Heart left ventricle (tissue), 16 donors: Measurements from ENCODE around the gene LBHD1. TPM values are rescaled to one million over a fixed set of nuclear protein-coding genes. Genes with fewer than 3 reads are reported as not detected.

Experiments used
- ATAC-seq, 4 donors: fragments of 200-7000 bp; cut with Tn5 transposase; one replicate each; pipeline ENCODE4 v1.9.1; 2020 to 2022; ENCODE audit warnings: moderate library complexity in 4 of 4, mild to moderate bottlenecking in 3 of 4, moderate number of reproducible peaks in 1 of 4
- DNase-seq, 5 donors: peaks; one replicate each; pipeline ENCODE4 v3.0.0-alpha.2; 2020
- H3K27ac ChIP-seq, 12 donors: fragments of 200-600 bp; sonication (generic) in 4 of 12; one replicate each; pipeline versions ENCODE4 v1.5.0 to v1.8.0; 2016 to 2022; ENCODE audit warnings: mild to moderate bottlenecking in 2 of 12
- H3K27me3 ChIP-seq, 9 donors: fragments of 200-600 bp; sonication (generic) in 2 of 9; one replicate each; pipeline versions ENCODE4 v1.5.1 to v1.8.0; 2016 to 2022; ENCODE audit warnings: mild to moderate bottlenecking in 3 of 9
- H3K36me3 ChIP-seq, 9 donors: fragments of 200-600 bp; sonication (generic) in 2 of 9; one replicate each; pipeline versions ENCODE4 v1.5.0 to v1.8.0; 2018 to 2022; ENCODE audit warnings: mild to moderate bottlenecking in 2 of 9
- H3K4me1 ChIP-seq, 12 donors: fragments of 200-600 bp; sonication (generic) in 4 of 12; one replicate each; pipeline versions ENCODE4 v1.5.0 to v1.8.0; 2016 to 2022; ENCODE audit warnings: mild to moderate bottlenecking in 3 of 12
- H3K4me3 ChIP-seq, 12 donors: fragments of 200-600 bp; sonication (generic) in 4 of 12; one replicate each; pipeline versions ENCODE4 v1.5.0 to v1.8.0; 2017 to 2022; ENCODE audit warnings: mild to moderate bottlenecking in 9 of 12, moderate library complexity in 4 of 12
- H3K9me3 ChIP-seq, 12 donors: fragments of 200-600 bp; sonication (generic) in 4 of 12; one replicate each; pipeline versions ENCODE4 v1.5.0 to v1.8.0; 2016 to 2022; ENCODE audit warnings: mild to moderate bottlenecking in 1 of 12
- POLR2A ChIP-seq, 2 donors: fragments of 450-650 bp; IDR thresholded peaks; one replicate each; pipeline ENCODE4 v1.6.1; 2017; ENCODE audit warnings: antibody characterized with exemption in 2 of 2, mild to moderate bottlenecking in 2 of 2, moderate library complexity in 2 of 2
- whole genome bisulfite sequencing, 4 donors: extraction: QIAGEN DNeasy Blood & Tissue Kit in 2 of 4; methylation state at CpG; one replicate each; pipeline versions ENCODE4 v1.1.5 to v1.1.7; 2013 to 2018; 5-methylcytosine and 5-hydroxymethylcytosine counted together
- intact Hi-C, 10 donors: fragments of 100-400 bp; cut with DNase I; formaldehyde crosslinking; loops; one replicate each; pipeline versions ENCODE4 v1.11.1 to v1.14.2; 2022
- polyA plus RNA-seq, 2 donors: library from polyadenylated mRNA; stranded (reverse); fragments of 200-250 nt; gene quantifications; one replicate each; pipeline ENCODE4 v1.2.3, GENCODE V29; 2013
- total RNA-seq, 9 donors: library from RNA; depleted of rRNA in 2 of 9; stranded (reverse); fragments of >200 nt in 2 of 9; fragmentation: NEBNext Ultra II Directional in 3 of 9; extraction: Animal tissue kit (Norgen Biotek cat#: 25700) in 3 of 9; gene quantifications; one replicate each; pipeline versions ENCODE4 v1.1.0 to v1.2.4, GENCODE V29; 2016 to 2023
- TF ChIP-seq, protein P1 (sequence below), 12 donors: fragments of 200-600 bp; sonication (generic) in 4 of 12; IDR thresholded peaks; one replicate each; pipeline versions ENCODE4 v1.5.0 to v1.8.0; 2018 to 2022; ENCODE audit warnings: antibody characterized with exemption in 12 of 12, mild to moderate bottlenecking in 5 of 12
- donor health status: ischemic (EF 13 %, LVEDD 7.1; RV severe dilation, severe dysfunction).
- donor health status: healthy with polysubstance abuse.
- donor health status: DM: no; HTN: yes; CAD: no.
- donor health status: DM: no; HTN: no; CAD: no.
- donor health status: ischemic (EF 25% LVEDD 6.9; RV normal size, moderate dysfunction).
- donor health status: ischemic (EF 25% LVEDD 5.7; RV mildly dilated, moderate dysfunction).
- donor health status: healthy.
- donor health status: DM: yes; HTN: yes; CAD: no.
- donor health status: ischemic (EF 35%, LVEDD 5.7; RV mildly dilated, moderate dysfunction).
- donor health status: nonischemic (EF 11% LVEDD 7.7; RV severe dilation, severe dysfunction).
- donor health status: DM: yes; HTN: yes; CAD: no.
- donor health status: PGD.
- donor health status: ischemic (EF 29% LVEDD 5.4; RV normal size, mild dysfunction).
- donor health status: nonischemic (EF 23%, LVEDD 6.1; RV moderate dilation, normal function).

Gene LBHD1
- total and polyA plus RNA-seq, 11 donors, result 1.4 to 6.3 (median 2.4) TPM

DNA sequence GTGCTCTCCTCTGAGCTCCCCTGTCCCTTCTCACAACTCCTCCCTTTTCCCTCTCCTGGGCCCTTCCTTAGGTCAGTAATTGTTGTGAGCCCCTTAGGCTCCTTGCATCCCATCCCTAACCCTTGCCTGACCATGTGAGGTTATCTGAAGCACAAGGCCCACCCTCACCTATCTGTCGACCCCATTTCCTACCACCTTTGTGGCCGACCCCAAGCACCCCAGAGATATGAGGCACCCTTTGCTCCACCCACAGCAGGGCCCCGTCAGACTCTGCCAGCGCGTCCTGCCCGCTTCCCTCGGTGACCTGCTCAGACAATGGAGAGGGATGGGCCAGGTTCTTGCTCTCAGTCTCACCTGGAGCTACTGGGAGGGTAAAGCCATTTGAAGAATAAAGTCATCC is 36.7 kb upstream of the LBHD1 start:
- WGBS, 4 donors, result 5 to 7% (median 6%) methylated on average over 7 of the region's 7 CpGs
- Histone ChIP-seq H3K4me3 (peak overlapping the region; percentile 38 to 75 (median 64)), H3K4me1 (peaks cover 0 to 67% (median 43%) of the 10 kb centered on the region in 12 donors), H3K27me3 (no peaks in the 10 kb centered on the region), H3K36me3 (peaks cover 0 to 40% (median 35%) of the 10 kb centered on the region in 9 donors), H3K9me3 (no peaks in the 10 kb centered on the region), H3K27ac (peak overlapping the region; percentile 87 to 99 (median 96))
- no peak for TF ChIP-seq POLR2A (IDR thresholded peaks at IDR 0.05)
- TF ChIP-seq, protein P1, sequence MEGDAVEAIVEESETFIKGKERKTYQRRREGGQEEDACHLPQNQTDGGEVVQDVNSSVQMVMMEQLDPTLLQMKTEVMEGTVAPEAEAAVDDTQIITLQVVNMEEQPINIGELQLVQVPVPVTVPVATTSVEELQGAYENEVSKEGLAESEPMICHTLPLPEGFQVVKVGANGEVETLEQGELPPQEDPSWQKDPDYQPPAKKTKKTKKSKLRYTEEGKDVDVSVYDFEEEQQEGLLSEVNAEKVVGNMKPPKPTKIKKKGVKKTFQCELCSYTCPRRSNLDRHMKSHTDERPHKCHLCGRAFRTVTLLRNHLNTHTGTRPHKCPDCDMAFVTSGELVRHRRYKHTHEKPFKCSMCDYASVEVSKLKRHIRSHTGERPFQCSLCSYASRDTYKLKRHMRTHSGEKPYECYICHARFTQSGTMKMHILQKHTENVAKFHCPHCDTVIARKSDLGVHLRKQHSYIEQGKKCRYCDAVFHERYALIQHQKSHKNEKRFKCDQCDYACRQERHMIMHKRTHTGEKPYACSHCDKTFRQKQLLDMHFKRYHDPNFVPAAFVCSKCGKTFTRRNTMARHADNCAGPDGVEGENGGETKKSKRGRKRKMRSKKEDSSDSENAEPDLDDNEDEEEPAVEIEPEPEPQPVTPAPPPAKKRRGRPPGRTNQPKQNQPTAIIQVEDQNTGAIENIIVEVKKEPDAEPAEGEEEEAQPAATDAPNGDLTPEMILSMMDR (IDR thresholded peaks at IDR 0.05), result no peak
- ATAC-seq (peak in 1 of 4 donors; percentile 1), DNase-seq (peak in 2 of 5 donors; percentile 28 to 30)
- intact Hi-C loops, result loop anchor here in 2 of 10 donors (1.0 to 5.0 kb wide), 4 partner anchors 18 to 41 kb away; partner anchors contain the start of genes C11orf98 (in 1 of the 2), CSKMT (in 1 of the 2), HNRNPUL2 (in 1 of the 2) and LBHD1 (in 1 of the 2)

DNA sequence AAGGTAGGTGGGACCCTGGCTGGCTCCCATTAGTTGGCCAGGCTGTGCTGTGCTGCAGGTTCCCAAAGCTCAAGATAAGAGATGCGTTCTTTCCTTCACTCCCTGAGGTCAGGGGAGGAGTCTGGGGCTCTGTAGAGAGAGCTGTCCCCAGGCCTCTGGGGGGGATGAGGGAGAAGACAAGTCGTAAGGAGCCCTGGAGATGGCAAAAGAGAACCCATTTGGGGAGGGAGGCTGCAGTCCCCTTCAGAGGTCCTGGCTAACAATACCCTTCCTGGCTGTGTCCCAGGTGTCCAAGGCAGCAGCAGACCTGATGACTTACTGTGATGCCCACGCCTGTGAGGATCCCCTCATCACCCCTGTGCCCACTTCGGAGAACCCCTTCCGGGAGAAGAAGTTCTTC is 36.3 kb upstream of the LBHD1 start:
- Histone ChIP-seq H3K9me3 (no peaks in the 10 kb centered on the region), H3K4me1 (peaks cover 0 to 69% (median 41%) of the 10 kb centered on the region in 12 donors), H3K27ac (peak overlapping the region in 10 of 12 donors; percentile 87 to 99 (median 96)), H3K36me3 (peaks cover 0 to 38% (median 31%) of the 10 kb centered on the region in 9 donors), H3K27me3 (no peaks in the 10 kb centered on the region), H3K4me3 (peak overlapping the region in 9 of 12 donors; percentile 44 to 75 (median 64))
- TF ChIP-seq, protein P1 (IDR thresholded peaks at IDR 0.05), result no peak
- no peak for TF ChIP-seq POLR2A (IDR thresholded peaks at IDR 0.05)
- ATAC-seq (no peak), DNase-seq (peak in 1 of 5 donors; percentile 23)
- intact Hi-C loops, result loop anchor here in 2 of 10 donors (5.0 kb wide), 2 partner anchors 36 to 41 kb away; partner anchors contain the start of genes C11orf98 (in 1 of the 2), CSKMT (in 1 of the 2), LBHD1 (in 1 of the 2) and UQCC3 (in 1 of the 2)
- WGBS, 4 donors, result 70 to 78% (median 71%) methylated on average over 5 of the region's 5 CpGs

DNA sequence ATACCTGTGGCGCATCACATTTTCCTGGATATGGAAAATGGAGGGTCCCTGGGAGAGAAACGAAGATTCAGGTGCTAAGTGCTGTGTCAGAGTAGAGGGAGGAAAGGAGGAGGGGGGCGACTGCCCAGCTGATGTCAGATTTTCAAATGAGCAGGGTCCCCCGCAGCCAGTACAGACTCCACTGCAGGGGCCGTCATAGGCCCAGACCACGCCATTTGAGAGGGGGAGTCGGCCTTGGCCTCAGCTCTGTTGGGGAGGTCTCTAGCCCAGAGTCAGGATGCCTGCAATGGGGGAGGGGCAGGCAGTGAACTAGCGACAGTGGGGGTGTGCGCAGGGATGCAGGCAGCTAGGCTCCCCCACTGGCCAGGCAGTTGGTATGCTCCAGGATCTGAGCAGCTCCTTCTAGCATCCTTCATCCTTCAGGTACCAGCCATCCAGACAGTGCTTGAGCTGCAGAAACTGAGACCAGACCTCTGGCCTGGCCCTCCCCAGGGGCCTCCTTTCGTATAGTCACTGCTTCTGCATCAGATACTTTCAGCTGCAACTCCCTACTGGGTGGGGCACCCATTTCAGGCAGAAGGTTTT is 35.3 kb upstream of the LBHD1 start, which contains the start of the genes BSCL2 and GNG3:
BSCL2 (minus strand) TSS at position 148 of the 585 bp plus-strand sequence. CDS start 229 bp downstream, outside the sequence.
GNG3 (plus strand) TSS at position 400 of the 585 bp plus-strand sequence. CDS start 620 bp downstream, outside the sequence.
- no peak for ATAC-seq
- Histone ChIP-seq H3K36me3 (peaks cover 0 to 34% (median 22%) of the 10 kb centered on the region in 9 donors), H3K27me3 (no peaks in the 10 kb centered on the region), H3K4me3 (peak within 1 kb of the TSS; percentile 63 to 89 (median 78)), H3K9me3 (no peaks in the 10 kb centered on the region), H3K4me1 (peaks cover 0 to 61% (median 34%) of the 10 kb centered on the region in 12 donors), H3K27ac (peak within 1 kb of the TSS; percentile 71 to 99 (median 95))
- TF ChIP-seq, protein P1 (IDR thresholded peaks at IDR 0.05), result no peak
- no peak for TF ChIP-seq POLR2A (IDR thresholded peaks at IDR 0.05)
- 79 to 91% (median 83%) methylated on average over 9 to 10 of the region's 10 CpGs for WGBS, 4 donors
- DNase-seq, result peak in 2 of 5 donors; percentile 24 to 45
- intact Hi-C loops, result loop anchor here in 2 of 10 donors (5.0 kb wide), 2 partner anchors 35 to 40 kb away; partner anchors contain the start of genes C11orf98 (in 1 of the 2), CSKMT (in 1 of the 2), LBHD1 (in 1 of the 2) and UQCC3 (in 1 of the 2)

DNA sequence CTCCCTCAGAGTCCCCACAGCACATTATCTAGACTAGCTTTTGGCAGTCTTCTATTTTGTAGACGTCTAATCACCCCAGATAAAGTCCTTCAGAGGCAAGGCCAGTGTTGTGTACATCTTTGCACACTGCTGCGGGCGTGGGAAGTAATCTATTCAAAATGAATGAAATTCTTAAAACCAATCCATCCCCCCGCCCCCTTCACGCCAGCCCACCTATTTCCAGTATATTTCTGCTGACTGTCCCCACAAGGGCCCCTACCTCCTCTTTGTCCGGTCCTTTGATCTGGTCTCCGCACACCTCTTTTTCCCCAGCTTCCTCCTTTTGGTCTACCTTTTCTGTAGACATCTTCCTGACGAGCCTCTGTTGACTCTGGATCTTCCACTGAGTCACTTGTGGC is 34.8 kb upstream of the LBHD1 start:
- 73 to 85% (median 81%) methylated on average over 8 of the region's 8 CpGs for WGBS, 4 donors
- Histone ChIP-seq H3K4me1 (peaks cover 0 to 61% (median 34%) of the 10 kb centered on the region in 12 donors), H3K36me3 (peaks cover 0 to 34% (median 18%) of the 10 kb centered on the region in 9 donors), H3K4me3 (peak overlapping the region in 11 of 12 donors; percentile 63 to 89 (median 79)), H3K9me3 (no peaks in the 10 kb centered on the region), H3K27ac (peak overlapping the region; percentile 71 to 95 (median 88)), H3K27me3 (no peaks in the 10 kb centered on the region)
- intact Hi-C loops, result loop anchor here in 2 of 10 donors (5.0 kb wide), 2 partner anchors 35 to 40 kb away; partner anchors contain the start of genes C11orf98 (in 1 of the 2), CSKMT (in 1 of the 2), LBHD1 (in 1 of the 2) and UQCC3 (in 1 of the 2)
- DNase-seq, result no peak
- no peak for ATAC-seq
- TF ChIP-seq POLR2A (IDR thresholded peaks at IDR 0.05), result no peak
- TF ChIP-seq, protein P1 (IDR thresholded peaks at IDR 0.05), result no peak
